GM12878 (cell line): Measurements from ENCODE around the gene RNFT2. TPM values are rescaled to one million over a fixed set of nuclear protein-coding genes. Genes with fewer than 3 reads are reported as not detected.

Experiments
- ATF2 ChIP-seq: IDR thresholded peaks from 2 replicates; pipeline ENCODE4 v1.6.1; 2012; ENCODE audit warnings: low read length, inconsistent platforms
- ATF7 ChIP-seq: fragments of 450-650 bp; IDR thresholded peaks from 2 replicates; pipeline ENCODE4 v1.6.1; 2016; ENCODE audit warnings: low read depth, mild to moderate bottlenecking
- BCL3 ChIP-seq: IDR thresholded peaks from 2 replicates; pipeline ENCODE4 v1.6.1; 2011; ENCODE audit warnings: borderline replicate concordance, low read depth, mild to moderate bottlenecking, moderate library complexity, low read length; ENCODE audit not compliant: insufficient read depth, poor library complexity, severe bottlenecking
- BHLHE40 ChIP-seq, 2 experiments: fragments of 450-650 bp in 1 of 2; IDR thresholded peaks; 2 replicates each; pipeline ENCODE4 v1.6.1; 2011 to 2017; ENCODE audit warnings: low read depth in 2 of 2, borderline replicate concordance in 1 of 2, improper control_type of control experiment in 1 of 2, low read length in 1 of 2, mild to moderate bottlenecking in 1 of 2
- CBFB ChIP-seq: IDR thresholded peaks from 2 replicates; pipeline ENCODE4 v1.6.1; 2016; ENCODE audit warnings: antibody characterized with exemption, low read depth
- CEBPB ChIP-seq, 2 experiments: fragments of 150-350 bp in 1 of 2; IDR thresholded peaks; 2 replicates each; pipeline ENCODE4 v1.6.1; 2012 to 2014; ENCODE audit warnings: low read depth in 2 of 2, low read length in 2 of 2, borderline replicate concordance in 1 of 2, inconsistent platforms in 1 of 2
- CREM ChIP-seq: IDR thresholded peaks from 2 replicates; pipeline ENCODE4 v1.6.1; 2014; ENCODE audit warnings: antibody characterized with exemption, low read depth
- DPF2 ChIP-seq: fragments of 450-650 bp; IDR thresholded peaks from 2 replicates; pipeline ENCODE4 v1.6.1; 2017; ENCODE audit warnings: mild to moderate bottlenecking
- EP300 ChIP-seq, 2 experiments: fragments of 150-350 bp in 1 of 2; IDR thresholded peaks; 2 replicates each; pipeline ENCODE4 v1.6.1; 2011 to 2012; ENCODE audit warnings: low read depth in 2 of 2, low read length in 2 of 2, borderline replicate concordance in 1 of 2, improper control_type of control experiment in 1 of 2, inconsistent platforms in 1 of 2; ENCODE audit not compliant: control insufficient read depth in 1 of 2
- ETV6 ChIP-seq, 2 experiments: fragments of 450-650 bp in 1 of 2; IDR thresholded peaks in 1 of 2; conservative IDR thresholded peaks in 1 of 2; 2 replicates each; pipeline ENCODE4 v1.6.1; 2014; ENCODE audit warnings: antibody characterized with exemption in 1 of 2, borderline replicate concordance in 1 of 2, low read depth in 1 of 2, mild to moderate bottlenecking in 1 of 2, moderate library complexity in 1 of 2
- EZH2 ChIP-seq: IDR thresholded peaks from 2 replicates; pipeline ENCODE4 v1.6.1; 2012; ENCODE audit warnings: low read depth, mild to moderate bottlenecking, control low read depth, inconsistent platforms, low read length, borderline replicate concordance; ENCODE audit not compliant: control insufficient read depth
- FOS ChIP-seq: IDR thresholded peaks from 3 replicates; pipeline ENCODE4 v1.6.1; 2011; ENCODE audit warnings: borderline replicate concordance; ENCODE audit not compliant: insufficient read length; ENCODE audit errors: extremely low read depth
- IKZF1 ChIP-seq: fragments of 450-650 bp; conservative IDR thresholded peaks from 2 replicates; pipeline ENCODE4 v1.6.1; 2017; ENCODE audit warnings: antibody characterized with exemption, mild to moderate bottlenecking
- IKZF2 ChIP-seq, 2 experiments: fragments of 450-650 bp; IDR thresholded peaks; 2 replicates each; pipeline ENCODE4 v1.6.1; 2017; ENCODE audit warnings: mild to moderate bottlenecking in 2 of 2, moderate library complexity in 2 of 2
- IRF4 ChIP-seq: IDR thresholded peaks from 2 replicates; pipeline ENCODE4 v1.6.1; 2011; ENCODE audit warnings: low read depth, low read length
- JUNB ChIP-seq: IDR thresholded peaks from 2 replicates; pipeline ENCODE4 v1.6.1; 2016; ENCODE audit warnings: antibody characterized with exemption, mild to moderate bottlenecking
- JUND ChIP-seq: IDR thresholded peaks from 2 replicates; pipeline ENCODE4 v1.6.1; 2012; ENCODE audit warnings: low read depth, mild to moderate bottlenecking, low read length, improper control_type of control experiment, moderate library complexity
- KDM1A ChIP-seq: fragments of 200-600 bp; sonication (generic); IDR thresholded peaks from 2 replicates; pipeline ENCODE4 v1.6.1; 2016; ENCODE audit warnings: borderline replicate concordance
- LARP7 ChIP-seq: fragments of 450-650 bp; IDR thresholded peaks from 2 replicates; pipeline ENCODE4 v1.6.1; 2017; ENCODE audit warnings: mild to moderate bottlenecking
- MEF2A ChIP-seq: IDR thresholded peaks from 2 replicates; pipeline ENCODE4 v1.6.1; 2011; ENCODE audit warnings: low read depth, mild to moderate bottlenecking, low read length, moderate library complexity; ENCODE audit not compliant: insufficient read depth
- MTA2 ChIP-seq: fragments of 450-650 bp; IDR thresholded peaks from 2 replicates; pipeline ENCODE4 v1.6.1; 2016; ENCODE audit warnings: low read depth, mild to moderate bottlenecking, moderate library complexity
- MTA3 ChIP-seq: IDR thresholded peaks from 2 replicates; pipeline ENCODE4 v1.6.1; 2012; ENCODE audit warnings: low read length, inconsistent platforms, borderline replicate concordance
- MYC ChIP-seq: IDR thresholded peaks from 2 replicates; pipeline ENCODE4 v1.6.1; 2011; ENCODE audit warnings: mild to moderate bottlenecking, low read length, moderate library complexity, inconsistent platforms; ENCODE audit not compliant: insufficient read depth, insufficient replicate concordance, insufficient read length, severe bottlenecking
- NR2F1 ChIP-seq: fragments of 450-650 bp; conservative IDR thresholded peaks from 2 replicates; pipeline ENCODE4 v1.6.1; 2017; ENCODE audit warnings: mild to moderate bottlenecking
- PAX8 ChIP-seq: fragments of 450-650 bp; IDR thresholded peaks from 2 replicates; pipeline ENCODE4 v1.6.1; 2017; ENCODE audit warnings: mild to moderate bottlenecking, moderate library complexity
- RELA ChIP-seq: fragments of 450-650 bp; IDR thresholded peaks from 2 replicates; pipeline ENCODE4 v1.8.0; 2014; ENCODE audit warnings: borderline replicate concordance; ENCODE audit not compliant: partially characterized antibody
- RUNX3 ChIP-seq: IDR thresholded peaks from 2 replicates; pipeline ENCODE4 v1.6.1; 2012; ENCODE audit warnings: low read length, inconsistent platforms
- SPI1 ChIP-seq: IDR thresholded peaks from 2 replicates; pipeline ENCODE4 v1.6.1; 2011; ENCODE audit warnings: low read depth, mild to moderate bottlenecking, low read length, moderate library complexity, borderline replicate concordance; ENCODE audit not compliant: insufficient read depth
- TCF12 ChIP-seq: IDR thresholded peaks from 2 replicates; pipeline ENCODE4 v1.6.1; 2011; ENCODE audit warnings: low read depth, mild to moderate bottlenecking, low read length
- YBX1 ChIP-seq: fragments of 450-650 bp; IDR thresholded peaks from 2 replicates; pipeline ENCODE4 v1.6.1; 2016; ENCODE audit warnings: antibody characterized with exemption
- ZNF622 ChIP-seq: fragments of 450-650 bp; IDR thresholded peaks from 2 replicates; pipeline ENCODE4 v1.6.1; 2017; ENCODE audit warnings: mild to moderate bottlenecking, inconsistent platforms
- polyA plus RNA-seq, 11 experiments: library from polyadenylated mRNA; depleted of rRNA in 4 of 11; unstranded in 6 of 11; stranded (reverse) in 5 of 11; fragments of >200 nt; fragmentation: Nextera tagmentation in 4 of 11; fragmentation: Illumina TruSeq in 1 of 11; extraction: Ambion mirVana in 4 of 11; extraction: Trizol in 1 of 11; gene quantifications; 1 replicate in 1 of 11; 2 replicates in 10 of 11; pipeline versions ENCODE4 v1.2.1 to v1.2.3, GENCODE V29; 2011 to 2016; ENCODE audit warnings: inconsistent platforms in 2 of 11, missing spikeins in 2 of 11, low read depth in 1 of 11
- total RNA-seq, 4 experiments: library from RNA; depleted of rRNA in 3 of 4; stranded (reverse); fragments of >200 nt in 3 of 4; fragmentation: Illumina TruSeq in 1 of 4; extraction: Trizol in 1 of 4; gene quantifications; 2 replicates each; pipeline versions ENCODE4 v1.2.1 to v1.2.3, GENCODE V29; 2013 to 2021

Gene RNFT2
- total and polyA plus RNA-seq, 10 of the 15 experiments (the other 5 are each of a cell fraction or from before 2014, with no cell fraction given): 2.5 to 17.3 (median 9.7) TPM

GRCh38 chr12:116861320-116861719 is 123.2 kb downstream of the RNFT2 start (continued):
- peak; percentile 89 for TF ChIP-seq ATF2
- no peak for TF ChIP-seq ETV6 (conservative IDR thresholded peaks at IDR 0.05 in 1 of 2, IDR thresholded peaks at IDR 0.05 in 1 of 2; ENCODE audit: borderline replicate concordance in 1 of 2, low read depth in 1 of 2)
- peak; percentile 43; a peak in 1 of 4 replicates for TF ChIP-seq BHLHE40 (IDR thresholded peaks at IDR 0.05; ENCODE audit: borderline replicate concordance in 1 of 2, low read depth in 2 of 2, low read length in 1 of 2)
- peak; percentile 92 for TF ChIP-seq TCF12
- no peak for TF ChIP-seq MTA3
- no peak for TF ChIP-seq JUND
- no peak for TF ChIP-seq MYC
- TF ChIP-seq NR2F1: no peak
- no peak for TF ChIP-seq MTA2
- no peak for TF ChIP-seq KDM1A
- no peak for TF ChIP-seq LARP7
- TF ChIP-seq IRF4: no peak
- peak; percentile 83 for TF ChIP-seq ATF7
- no peak for TF ChIP-seq CBFB
- peak; percentile 49 to 53 for TF ChIP-seq IKZF2 (IDR thresholded peaks at IDR 0.05)
- TF ChIP-seq IKZF1: peak; percentile 48; the same call in 1 of the 2 replicates
- TF ChIP-seq JUNB: no peak
- TF ChIP-seq CREM: peak; percentile 85
- TF ChIP-seq DPF2: no peak
- 0 out of 2 replicates have a peak, but pooled peaks have one; percentile 16 for TF ChIP-seq SPI1
- TF ChIP-seq MEF2A: 0 out of 2 replicates have a peak, but pooled peaks have one; percentile 28
- TF ChIP-seq FOS: no peak
- TF ChIP-seq CEBPB (IDR thresholded peaks at IDR 0.05; ENCODE audit: borderline replicate concordance in 1 of 2, low read depth in 2 of 2, low read length in 2 of 2): no peak
- TF ChIP-seq EP300 (IDR thresholded peaks at IDR 0.05; ENCODE audit: borderline replicate concordance in 1 of 2, control insufficient read depth in 1 of 2, low read depth in 2 of 2, low read length in 2 of 2): peak in 1 of 2 experiments; percentile 57; a peak in 1 of 4 replicates
- no peak for TF ChIP-seq BCL3
- TF ChIP-seq PAX8: no peak
- no peak for TF ChIP-seq EZH2
- no peak for TF ChIP-seq ZNF622
- TF ChIP-seq RUNX3: peak; percentile 46; the same call in 1 of the 2 replicates
- no peak for TF ChIP-seq YBX1
- TF ChIP-seq RELA: no peak
